ENCODE measurements around the gene KIT.

DNA sequence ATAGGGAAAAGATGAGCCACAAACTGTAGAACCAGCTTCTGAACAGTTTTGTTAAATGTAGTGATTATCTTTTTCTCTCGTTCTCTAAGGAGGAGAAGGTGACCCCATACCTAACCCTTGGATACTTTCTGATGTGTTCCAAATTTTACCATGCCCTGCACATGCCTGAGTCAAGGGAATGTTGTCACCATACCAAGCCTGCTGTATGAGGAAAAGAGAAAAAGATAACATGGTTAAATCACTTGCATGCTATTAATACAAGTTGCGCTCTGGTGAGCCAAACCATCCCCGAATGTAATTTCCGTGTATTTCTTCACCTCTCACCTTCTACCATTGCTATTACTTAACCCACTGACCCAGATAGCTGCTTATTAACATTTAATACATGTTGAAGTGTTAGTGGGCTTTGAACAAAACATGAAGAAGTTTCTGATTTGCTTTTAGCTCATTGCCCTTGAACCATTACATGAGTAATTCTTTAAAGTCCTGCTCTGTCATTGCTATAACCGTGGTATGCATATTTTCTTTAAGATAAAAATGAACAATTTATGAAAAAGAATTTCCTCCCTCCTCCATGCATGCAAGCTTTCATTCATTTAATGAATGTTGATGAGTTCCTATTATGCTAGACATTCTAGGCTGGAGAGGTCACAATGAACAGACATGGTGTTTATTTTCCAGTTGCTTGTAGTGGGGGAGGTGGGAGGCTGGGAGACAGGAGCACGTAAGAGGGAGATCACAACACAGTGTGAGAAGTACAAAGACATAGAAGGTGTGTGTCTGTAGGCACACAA lies 13.6 kb upstream of the KIT start:
- TF ChIP-seq CTCF (IDR thresholded peaks at IDR 0.05; ENCODE audit: poor library complexity) (no peak), EZH2phosphoT487 (IDR thresholded peaks at IDR 0.05; ENCODE audit: low read depth, severe bottlenecking, unreplicated experiment) (no peak)
